ENCODE data around the gene USF1.
"Not testable (repeated sequence)": the region's sequence is repeated elsewhere in the genome, so short reads cannot be mapped to it uniquely, and the experiment has no call there.

The USF1 gene

DNA sequence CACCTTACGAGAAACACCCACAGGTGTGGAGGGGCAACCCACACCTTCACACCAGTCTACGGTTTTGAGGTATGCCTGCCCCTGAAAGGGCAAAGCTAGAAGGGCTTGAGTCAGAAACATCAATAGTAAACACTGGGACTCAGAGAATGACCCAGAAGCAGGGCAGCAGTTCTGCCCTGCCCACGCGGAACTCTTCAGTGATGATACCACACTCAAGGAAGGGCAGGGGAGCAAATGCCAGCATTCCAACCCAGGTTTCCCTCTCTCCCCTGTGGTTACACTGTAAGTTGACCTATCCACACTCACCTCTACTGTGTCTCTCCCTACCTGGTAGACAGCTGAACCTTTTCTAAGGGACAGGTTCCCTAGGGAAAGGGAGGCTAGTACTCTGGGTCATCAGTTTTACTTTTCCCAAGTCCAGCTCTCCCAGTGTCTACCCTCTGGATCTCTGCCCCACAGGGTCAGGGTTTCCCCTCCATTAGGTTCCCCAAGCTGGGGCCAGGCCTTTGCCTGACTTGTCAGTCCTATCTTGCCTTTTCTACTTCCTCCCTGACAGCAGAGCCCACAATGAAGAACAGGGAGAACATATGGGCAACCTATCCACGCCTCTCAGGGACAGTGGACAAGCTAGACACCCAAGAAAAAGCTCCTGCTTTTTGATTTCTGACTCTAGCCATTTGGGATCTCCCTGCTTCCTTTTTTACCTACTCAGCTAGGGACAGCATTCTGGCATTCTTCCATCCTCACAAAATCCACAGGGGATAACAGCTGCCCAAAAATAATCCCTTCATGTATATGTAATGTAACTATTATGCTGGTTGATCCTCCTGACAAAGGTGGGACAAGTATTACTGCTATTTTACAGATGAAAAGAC is 27.8 kb downstream of the USF1 start:
- no peak overlapping the region for H3K4me3 ChIP-seq (replicated peaks in 1 of 2; ENCODE audit: low read depth in 2 of 2, low read length in 2 of 2)
- TF ChIP-seq, protein P1, sequence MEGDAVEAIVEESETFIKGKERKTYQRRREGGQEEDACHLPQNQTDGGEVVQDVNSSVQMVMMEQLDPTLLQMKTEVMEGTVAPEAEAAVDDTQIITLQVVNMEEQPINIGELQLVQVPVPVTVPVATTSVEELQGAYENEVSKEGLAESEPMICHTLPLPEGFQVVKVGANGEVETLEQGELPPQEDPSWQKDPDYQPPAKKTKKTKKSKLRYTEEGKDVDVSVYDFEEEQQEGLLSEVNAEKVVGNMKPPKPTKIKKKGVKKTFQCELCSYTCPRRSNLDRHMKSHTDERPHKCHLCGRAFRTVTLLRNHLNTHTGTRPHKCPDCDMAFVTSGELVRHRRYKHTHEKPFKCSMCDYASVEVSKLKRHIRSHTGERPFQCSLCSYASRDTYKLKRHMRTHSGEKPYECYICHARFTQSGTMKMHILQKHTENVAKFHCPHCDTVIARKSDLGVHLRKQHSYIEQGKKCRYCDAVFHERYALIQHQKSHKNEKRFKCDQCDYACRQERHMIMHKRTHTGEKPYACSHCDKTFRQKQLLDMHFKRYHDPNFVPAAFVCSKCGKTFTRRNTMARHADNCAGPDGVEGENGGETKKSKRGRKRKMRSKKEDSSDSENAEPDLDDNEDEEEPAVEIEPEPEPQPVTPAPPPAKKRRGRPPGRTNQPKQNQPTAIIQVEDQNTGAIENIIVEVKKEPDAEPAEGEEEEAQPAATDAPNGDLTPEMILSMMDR (IDR thresholded peaks at IDR 0.05; ENCODE audit: low read depth, low read length), result no peak
- no peak for DNase-seq (ENCODE audit: low read depth in 2 of 2)

DNA sequence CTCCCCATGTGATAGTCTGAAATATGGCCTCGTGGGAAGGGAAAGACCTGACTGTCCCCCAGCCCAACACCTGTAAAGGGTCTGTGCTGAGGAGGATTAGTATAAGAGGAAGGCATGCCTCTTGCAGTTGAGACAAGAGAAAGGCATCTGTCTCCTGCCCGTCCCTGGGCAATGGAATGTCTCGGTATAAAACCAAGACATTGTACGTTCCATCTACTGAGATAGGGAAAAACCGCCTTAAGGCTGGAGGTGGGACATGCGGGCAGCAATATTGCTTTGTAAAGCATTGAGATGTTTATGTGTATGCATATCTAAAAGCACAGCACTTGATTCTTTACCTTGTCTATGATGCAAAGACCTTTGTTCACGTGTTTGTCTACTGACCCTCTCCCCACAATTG is 28.6 kb downstream of the USF1 start:
- not testable (repeated sequence) for H3K4me3 ChIP-seq (replicated peaks in 1 of 2; ENCODE audit: low read depth in 2 of 2, low read length in 2 of 2)

DNA sequence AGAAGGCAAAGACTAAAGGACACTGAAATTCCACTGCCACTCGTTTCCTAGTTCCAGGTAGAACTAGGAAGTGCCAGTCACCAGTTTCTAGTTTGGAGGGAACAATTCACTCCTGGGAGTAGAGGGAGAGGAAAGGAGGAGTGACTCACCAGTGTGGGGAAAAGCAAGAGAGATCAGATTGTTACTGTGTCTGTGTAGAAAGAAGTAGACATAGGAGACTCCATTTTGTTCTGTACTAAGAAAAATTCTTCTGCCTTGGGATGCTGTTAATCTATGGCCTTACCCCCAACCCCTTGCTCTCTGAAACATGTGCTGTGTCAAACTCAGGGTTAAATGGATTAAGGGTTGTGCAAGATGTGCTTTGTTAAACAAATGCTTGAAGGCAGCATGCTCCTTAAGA is 29.1 kb downstream of the USF1 start:
- H3K4me3 ChIP-seq (replicated peaks in 1 of 2; ENCODE audit: low read depth in 2 of 2, low read length in 2 of 2), result not testable (repeated sequence)
- peak; percentile 26 to 56 for DNase-seq (ENCODE audit: low read depth in 2 of 2)

More for the DNA sequence above, 28.6 kb downstream of the USF1 start:
- not testable (repeated sequence) for DNase-seq (ENCODE audit: low read depth in 2 of 2)

DNA sequence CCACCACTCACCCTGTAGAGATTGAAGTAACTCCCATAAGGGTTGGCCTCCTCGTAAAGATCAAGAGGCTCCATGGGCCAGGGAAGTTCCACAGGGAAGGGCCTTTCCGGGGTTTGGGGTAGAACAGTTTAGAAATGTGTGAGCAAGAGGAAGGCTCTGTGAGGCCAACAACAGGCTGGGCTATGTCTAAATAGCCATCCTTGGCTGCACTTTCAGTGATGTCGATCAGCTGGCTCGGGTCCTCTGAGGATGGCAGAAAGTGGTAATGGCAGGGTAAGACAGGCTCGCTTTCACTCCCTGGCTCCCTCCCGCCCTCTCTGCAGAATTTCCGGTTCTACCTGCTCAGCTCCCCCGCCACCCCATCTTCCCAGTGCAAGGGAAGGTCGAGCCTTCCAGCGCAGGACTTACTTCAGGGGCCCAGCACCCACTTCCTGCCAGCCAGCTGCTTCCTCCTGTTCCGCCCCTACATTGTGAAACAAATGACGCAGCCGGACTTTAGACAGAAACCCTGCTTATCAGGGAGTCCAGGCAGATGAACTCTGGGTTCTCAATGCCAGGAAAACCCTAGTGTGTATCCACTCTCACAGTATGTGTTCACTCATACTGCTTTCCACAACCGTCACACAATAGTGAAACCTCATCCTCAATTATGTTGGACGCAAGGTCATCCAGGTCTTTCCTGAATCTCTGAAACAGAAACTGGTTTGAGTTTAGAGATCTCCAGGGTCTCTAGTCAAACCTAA is 32.1 kb downstream of the USF1 start:
- DNase-seq (ENCODE audit: low read depth in 2 of 2), result peak; percentile 92 to 98
- peak overlapping the region in 1 of 2 donors; percentile 27 for H3K4me3 ChIP-seq (replicated peaks in 1 of 2; ENCODE audit: low read depth in 2 of 2, low read length in 2 of 2)
- TF ChIP-seq, protein P1 (IDR thresholded peaks at IDR 0.05; ENCODE audit: low read depth, low read length), result no peak

DNA sequence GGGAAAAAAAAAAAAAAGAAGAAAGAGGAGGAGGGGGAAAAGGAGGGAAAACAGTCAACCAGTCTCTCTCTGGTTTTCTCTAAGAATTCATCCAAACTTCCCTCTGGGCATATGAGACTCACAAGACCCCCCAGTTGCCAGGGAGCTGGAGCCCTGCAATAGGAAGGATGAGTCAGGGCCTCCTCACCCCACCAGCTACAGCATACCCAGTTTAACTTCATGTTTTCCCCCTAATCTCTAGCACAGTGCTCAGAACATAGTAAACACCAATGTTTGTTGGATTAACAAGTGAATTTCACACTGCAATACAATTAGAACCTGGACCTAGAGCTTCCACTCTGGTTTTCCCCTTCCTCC is 32.7 kb downstream of the USF1 start:
- no peak overlapping the region for H3K4me3 ChIP-seq (replicated peaks in 1 of 2; ENCODE audit: low read depth in 2 of 2, low read length in 2 of 2)
- peak; percentile 40 to 64 for DNase-seq (ENCODE audit: low read depth in 2 of 2)
- TF ChIP-seq, protein P1 (IDR thresholded peaks at IDR 0.05; ENCODE audit: low read depth, low read length), result no peak

DNA sequence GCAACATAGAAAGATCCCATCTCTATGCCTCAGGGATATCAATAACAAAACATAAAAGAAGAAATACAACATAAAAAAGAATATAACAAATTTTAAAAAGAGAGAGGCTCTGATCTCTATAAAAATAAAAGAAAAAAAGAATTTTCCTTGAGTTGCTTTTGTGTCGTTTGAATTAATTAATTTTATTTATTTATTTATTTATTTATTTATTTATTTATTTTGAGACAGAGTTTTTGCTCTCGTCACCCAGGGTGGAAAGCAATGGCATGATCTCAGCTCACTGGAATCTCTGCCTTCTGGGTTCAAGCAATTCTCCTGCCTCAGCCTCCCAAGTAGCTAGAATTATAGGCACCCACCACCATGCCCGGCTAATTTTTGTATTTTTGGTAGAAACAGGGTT is 33.4 kb downstream of the USF1 start:
- DNase-seq (ENCODE audit: low read depth in 2 of 2), result no peak
- TF ChIP-seq, protein P1 (IDR thresholded peaks at IDR 0.05; ENCODE audit: low read depth, low read length), result no peak
- no peak overlapping the region for H3K4me3 ChIP-seq (replicated peaks in 1 of 2; ENCODE audit: low read depth in 2 of 2, low read length in 2 of 2)

DNA sequence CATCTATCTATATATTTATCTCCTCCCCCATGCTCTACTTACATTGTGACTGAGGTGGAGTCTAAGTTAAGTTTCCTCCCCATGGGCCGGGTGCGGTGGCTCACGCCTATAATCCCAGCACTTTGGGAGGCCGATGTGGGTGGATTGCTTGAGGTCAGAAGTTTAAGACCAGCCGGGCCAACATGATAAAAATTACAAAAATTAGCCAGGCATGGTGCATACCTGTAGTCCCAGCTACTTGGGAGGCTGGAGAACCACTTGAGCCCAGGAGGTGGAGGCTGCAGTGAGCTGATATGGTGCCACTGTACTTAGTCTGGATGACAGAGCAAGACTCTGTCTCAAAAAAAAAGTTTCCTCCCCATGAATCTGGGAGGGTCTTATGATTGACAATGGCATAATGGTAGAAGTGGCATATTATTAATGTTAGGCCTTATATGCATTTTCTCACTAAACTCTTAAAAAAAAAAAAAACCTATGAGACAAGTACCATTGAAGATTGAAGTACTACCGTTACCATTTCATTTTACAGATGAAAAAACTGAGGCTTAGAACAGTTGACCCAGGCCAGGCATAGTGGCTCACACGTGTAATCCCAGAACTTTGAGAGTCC is 36.1 kb downstream of the USF1 start:
- DNase-seq (ENCODE audit: low read depth in 2 of 2), result no peak
- TF ChIP-seq, protein P1 (IDR thresholded peaks at IDR 0.05; ENCODE audit: low read depth, low read length), result no peak
- no peak overlapping the region for H3K4me3 ChIP-seq (replicated peaks in 1 of 2; ENCODE audit: low read depth in 2 of 2, low read length in 2 of 2)

Measured in cardiac fibroblast (primary cell).